Measurements from ENCODE around the gene SUDS3. TPM values are rescaled to one million over a fixed set of nuclear protein-coding genes. Genes with fewer than 3 reads are reported as not detected.

Gene SUDS3
- total and polyA plus RNA-seq, 2 experiments from 2014 or later = 53.0 to 77.1 TPM

GRCh38 chr12:118356809-118357256 is 19.5 kb upstream of the SUDS3 start:
- Histone ChIP-seq H4K20me1 (replicated peaks; ENCODE audit: insufficient read depth) (no peaks in the 10 kb centered on the region), H2AFZ (no peak overlapping the region), H3K4me3 (no peak overlapping the region), H3K36me3 (ENCODE audit: insufficient read depth) (no peaks in the 10 kb centered on the region), H3F3A (replicated peaks; ENCODE audit: low read depth) (no peaks in the 10 kb centered on the region), H3K79me2 (replicated peaks; ENCODE audit: insufficient read depth) (no peaks in the 10 kb centered on the region), H3K4me2 (no peak overlapping the region), H3K9me2 (ENCODE audit: insufficient read depth) (no peaks in the 10 kb centered on the region), H3K4me1 (ENCODE audit: insufficient read depth) (peaks cover 13% of the 10 kb centered on the region; the same call in 1 of the 2 replicates), H3K27ac (ENCODE audit: low read depth) (no peak overlapping the region), H3K27me3 (ENCODE audit: insufficient read depth) (no peaks in the 10 kb centered on the region)
- ATAC-seq (no peak), DNase-seq (ENCODE audit: low spot score) (no peak)
- Mint-ChIP-seq H3K27me3 (ENCODE audit: insufficient read depth, low read depth, poor library complexity) (no peaks in the 10 kb centered on the region), H3K4me1 (peaks cover 9% of the 10 kb centered on the region), H3K27ac (no peak overlapping the region), H3K4me3 (no peak overlapping the region), H3K9me3 (peaks cover 5% of the 10 kb centered on the region), H3K36me3 (ENCODE audit: low read depth) (peaks cover 6% of the 10 kb centered on the region)
- TF ChIP-seq CTCF (conservative IDR thresholded peaks at IDR 0.05; ENCODE audit: low read depth in 2 of 2) (no peak), ZNF331 (CRISPR knock-in tag; IDR thresholded peaks at IDR 0.05; ENCODE audit: low read depth) (no peak), ZNF114 (CRISPR knock-in tag; IDR thresholded peaks at IDR 0.05) (no peak), NANOG (IDR thresholded peaks at IDR 0.05; ENCODE audit: borderline replicate concordance) (no peak), STAT1 (IDR thresholded peaks at IDR 0.05; ENCODE audit: unreplicated experiment) (no peak), POLR2AphosphoS5 (IDR thresholded peaks at IDR 0.05; ENCODE audit: low read depth) (no peak), JUNB (IDR thresholded peaks at IDR 0.05; ENCODE audit: unreplicated experiment) (no peak)
- TF ChIP-seq, protein P1, sequence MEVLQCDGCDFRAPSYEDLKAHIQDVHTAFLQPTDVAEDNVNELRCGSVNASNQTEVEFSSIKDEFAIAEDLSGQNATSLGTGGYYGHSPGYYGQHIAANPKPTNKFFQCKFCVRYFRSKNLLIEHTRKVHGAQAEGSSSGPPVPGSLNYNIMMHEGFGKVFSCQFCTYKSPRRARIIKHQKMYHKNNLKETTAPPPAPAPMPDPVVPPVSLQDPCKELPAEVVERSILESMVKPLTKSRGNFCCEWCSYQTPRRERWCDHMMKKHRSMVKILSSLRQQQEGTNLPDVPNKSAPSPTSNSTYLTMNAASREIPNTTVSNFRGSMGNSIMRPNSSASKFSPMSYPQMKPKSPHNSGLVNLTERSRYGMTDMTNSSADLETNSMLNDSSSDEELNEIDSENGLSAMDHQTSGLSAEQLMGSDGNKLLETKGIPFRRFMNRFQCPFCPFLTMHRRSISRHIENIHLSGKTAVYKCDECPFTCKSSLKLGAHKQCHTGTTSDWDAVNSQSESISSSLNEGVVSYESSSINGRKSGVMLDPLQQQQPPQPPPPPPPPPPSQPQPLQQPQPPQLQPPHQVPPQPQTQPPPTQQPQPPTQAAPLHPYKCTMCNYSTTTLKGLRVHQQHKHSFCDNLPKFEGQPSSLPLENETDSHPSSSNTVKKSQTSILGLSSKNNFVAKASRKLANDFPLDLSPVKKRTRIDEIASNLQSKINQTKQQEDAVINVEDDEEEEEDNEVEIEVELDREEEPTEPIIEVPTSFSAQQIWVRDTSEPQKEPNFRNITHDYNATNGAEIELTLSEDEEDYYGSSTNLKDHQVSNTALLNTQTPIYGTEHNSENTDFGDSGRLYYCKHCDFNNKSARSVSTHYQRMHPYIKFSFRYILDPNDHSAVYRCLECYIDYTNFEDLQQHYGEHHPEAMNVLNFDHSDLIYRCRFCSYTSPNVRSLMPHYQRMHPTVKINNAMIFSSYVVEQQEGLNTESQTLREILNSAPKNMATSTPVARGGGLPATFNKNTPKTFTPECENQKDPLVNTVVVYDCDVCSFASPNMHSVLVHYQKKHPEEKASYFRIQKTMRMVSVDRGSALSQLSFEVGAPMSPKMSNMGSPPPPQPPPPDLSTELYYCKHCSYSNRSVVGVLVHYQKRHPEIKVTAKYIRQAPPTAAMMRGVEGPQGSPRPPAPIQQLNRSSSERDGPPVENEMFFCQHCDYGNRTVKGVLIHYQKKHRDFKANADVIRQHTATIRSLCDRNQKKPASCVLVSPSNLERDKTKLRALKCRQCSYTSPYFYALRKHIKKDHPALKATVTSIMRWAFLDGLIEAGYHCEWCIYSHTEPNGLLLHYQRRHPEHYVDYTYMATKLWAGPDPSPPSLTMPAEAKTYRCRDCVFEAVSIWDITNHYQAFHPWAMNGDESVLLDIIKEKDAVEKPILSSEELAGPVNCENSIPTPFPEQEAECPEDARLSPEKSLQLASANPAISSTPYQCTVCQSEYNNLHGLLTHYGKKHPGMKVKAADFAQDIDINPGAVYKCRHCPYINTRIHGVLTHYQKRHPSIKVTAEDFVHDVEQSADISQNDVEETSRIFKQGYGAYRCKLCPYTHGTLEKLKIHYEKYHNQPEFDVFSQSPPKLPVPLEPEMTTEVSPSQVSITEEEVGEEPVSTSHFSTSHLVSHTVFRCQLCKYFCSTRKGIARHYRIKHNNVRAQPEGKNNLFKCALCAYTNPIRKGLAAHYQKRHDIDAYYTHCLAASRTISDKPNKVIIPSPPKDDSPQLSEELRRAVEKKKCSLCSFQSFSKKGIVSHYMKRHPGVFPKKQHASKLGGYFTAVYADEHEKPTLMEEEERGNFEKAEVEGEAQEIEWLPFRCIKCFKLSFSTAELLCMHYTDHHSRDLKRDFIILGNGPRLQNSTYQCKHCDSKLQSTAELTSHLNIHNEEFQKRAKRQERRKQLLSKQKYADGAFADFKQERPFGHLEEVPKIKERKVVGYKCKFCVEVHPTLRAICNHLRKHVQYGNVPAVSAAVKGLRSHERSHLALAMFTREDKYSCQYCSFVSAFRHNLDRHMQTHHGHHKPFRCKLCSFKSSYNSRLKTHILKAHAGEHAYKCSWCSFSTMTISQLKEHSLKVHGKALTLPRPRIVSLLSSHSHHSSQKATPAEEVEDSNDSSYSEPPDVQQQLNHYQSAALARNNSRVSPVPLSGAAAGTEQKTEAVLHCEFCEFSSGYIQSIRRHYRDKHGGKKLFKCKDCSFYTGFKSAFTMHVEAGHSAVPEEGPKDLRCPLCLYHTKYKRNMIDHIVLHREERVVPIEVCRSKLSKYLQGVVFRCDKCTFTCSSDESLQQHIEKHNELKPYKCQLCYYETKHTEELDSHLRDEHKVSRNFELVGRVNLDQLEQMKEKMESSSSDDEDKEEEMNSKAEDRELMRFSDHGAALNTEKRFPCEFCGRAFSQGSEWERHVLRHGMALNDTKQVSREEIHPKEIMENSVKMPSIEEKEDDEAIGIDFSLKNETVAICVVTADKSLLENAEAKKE (CRISPR knock-in tag; IDR thresholded peaks at IDR 0.05) = no peak

Measured in GM23338 (cell line).